HG03135 (cell line): ENCODE results near the gene EEF2K.

ENCODE experiments used
- ATAC-seq: cut with Tn5 transposase; IDR thresholded peaks from one replicate; pipeline ENCODE4 v1.9.1; 2021; ENCODE audit warnings: mild to moderate bottlenecking, moderate library complexity; ENCODE audit not compliant: unreplicated experiment

The EEF2K gene

DNA sequence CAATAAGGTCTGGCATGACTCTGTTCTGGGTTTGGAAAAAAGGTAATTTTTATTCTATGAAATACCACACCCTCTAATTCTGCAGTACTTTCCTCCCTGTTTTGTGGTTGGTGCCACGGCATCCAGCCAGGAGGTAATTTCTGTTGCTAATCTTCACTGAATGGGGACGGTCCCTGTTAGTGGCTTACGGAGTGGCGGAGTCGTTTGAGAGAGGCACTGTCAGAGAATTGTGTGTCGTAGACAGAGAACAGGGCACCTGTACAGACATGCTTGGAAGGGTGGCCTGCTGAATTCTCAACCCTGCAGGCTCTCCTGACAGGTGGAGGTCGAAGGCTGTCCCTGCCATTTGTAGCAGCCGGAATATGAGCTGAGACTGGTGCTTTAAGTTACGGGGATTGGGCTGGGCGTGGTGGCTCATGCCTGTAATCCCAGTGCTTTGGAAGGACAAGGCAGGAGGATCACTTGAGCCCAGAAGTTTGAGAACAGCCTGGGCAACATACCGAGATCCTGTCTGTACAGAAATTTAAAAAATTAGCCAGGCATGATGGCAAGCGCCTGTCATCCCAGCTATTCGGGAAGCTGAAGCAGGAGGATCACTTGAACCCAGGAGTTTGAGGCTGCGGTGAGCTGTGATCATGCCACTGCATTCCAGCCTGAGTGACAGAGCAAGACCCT is 33.2 kb downstream of the EEF2K start:
- ATAC-seq = no peak

DNA sequence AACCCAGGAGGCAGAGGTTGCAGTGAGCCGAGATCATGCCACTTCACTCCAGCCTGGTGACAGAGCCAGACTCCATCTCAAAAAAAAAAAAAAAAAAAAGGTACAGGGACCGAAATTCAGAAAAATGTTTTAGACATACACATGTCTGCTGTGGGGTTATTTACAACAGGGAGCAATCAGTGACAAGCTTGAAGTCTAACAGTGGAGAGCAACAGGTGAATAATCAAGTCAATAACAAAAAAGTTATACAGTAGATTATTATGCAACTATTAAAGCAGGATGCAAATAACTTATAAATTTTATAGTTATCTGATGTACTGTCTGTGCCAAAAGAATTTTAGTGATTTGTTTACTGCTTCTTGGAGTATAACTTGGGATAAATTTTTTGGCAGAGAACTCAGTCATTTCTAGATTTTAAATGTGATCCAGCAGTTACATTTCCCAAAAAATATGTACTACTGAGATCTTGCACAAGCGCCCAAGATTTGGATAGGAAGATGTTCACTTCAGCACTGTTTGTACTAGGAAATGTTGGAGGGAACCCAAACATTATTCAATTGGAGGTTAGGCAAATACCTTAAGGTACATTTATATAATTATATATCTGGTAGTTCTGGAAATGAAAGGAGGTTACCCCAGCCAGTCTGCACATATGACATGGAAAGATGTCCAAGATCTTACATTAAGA is 34.1 kb downstream of the EEF2K start:
- ATAC-seq = no peak

DNA sequence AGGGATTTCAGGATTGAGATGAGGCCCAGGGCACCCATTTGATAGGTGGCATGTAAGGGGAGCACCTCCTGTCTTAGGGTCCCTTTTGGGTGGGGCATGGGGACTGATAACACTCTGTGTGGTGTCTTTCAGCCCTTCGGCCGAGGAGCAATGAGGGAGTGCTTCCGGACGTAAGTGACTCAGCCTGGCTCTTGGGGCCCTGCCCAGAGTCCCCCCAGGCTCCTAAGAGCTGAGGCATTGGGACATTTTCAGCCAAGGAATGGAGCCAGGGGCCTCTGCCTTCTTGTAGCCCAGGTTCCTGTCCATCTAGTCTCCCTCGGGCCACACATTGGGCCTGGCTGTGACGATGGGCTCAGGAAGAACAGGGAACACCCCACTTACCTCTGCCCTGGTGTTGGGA is 44.4 kb downstream of the EEF2K start:
- ATAC-seq = no peak

DNA sequence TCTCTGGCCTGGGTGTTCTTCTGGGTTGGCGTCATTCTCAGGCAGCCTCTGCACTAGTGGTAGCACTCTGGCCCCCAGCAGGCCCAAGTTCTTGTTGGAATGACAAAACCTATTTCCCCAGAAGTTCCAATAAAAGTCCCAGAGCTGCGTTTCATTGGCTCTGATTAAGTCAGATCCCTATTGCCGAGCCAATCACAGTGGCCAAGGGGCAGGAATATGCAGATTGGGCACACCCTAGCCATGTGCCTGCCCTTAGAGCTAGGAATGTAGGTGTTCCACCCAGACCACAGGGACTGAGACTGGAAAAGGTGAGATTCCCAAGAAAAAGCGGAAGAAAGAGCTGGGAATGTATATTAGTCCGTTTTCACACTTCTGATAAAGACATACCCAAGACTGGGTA is 46.2 kb downstream of the EEF2K start:
- no peak for ATAC-seq

DNA sequence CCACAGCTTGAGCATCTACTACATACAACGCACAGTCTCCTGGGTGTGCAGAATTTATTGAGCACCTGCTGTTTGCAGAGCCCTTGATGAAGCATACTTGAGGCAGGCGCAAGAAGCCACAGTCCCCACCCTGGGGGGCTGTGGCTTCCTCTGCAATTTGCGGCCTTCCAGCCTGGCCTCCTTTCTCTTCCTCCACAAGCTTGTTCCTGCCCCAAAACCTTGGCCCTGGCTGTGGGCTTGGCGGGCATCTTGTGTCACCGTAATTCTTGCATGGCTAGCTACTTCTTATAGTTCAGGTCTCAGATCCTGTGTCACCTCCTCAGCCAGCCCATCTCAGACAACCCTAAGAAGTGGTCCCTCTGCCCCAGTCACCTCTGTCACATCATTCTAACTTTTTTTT is 47.2 kb downstream of the EEF2K start:
- no peak for ATAC-seq

DNA sequence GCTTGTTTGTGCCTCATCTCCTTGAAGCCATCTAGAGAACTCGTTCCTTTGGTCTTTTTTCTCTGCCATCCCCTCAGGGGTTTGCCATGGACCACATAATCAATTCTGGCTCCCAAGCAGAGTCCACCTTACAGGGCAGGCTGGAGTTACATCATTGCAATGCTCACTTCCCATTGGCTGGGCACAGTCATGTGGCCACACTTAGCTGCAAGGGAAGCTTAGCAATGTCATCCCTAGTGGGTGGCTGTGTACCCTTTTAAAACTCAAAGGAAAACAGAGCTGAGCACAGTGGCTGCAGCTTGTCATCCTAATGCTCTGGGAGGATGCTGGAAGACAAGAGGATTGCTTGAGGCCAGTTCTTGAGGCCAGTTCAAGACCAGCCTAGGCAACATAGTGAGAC is 49.3 kb downstream of the EEF2K start:
- ATAC-seq = no peak

DNA sequence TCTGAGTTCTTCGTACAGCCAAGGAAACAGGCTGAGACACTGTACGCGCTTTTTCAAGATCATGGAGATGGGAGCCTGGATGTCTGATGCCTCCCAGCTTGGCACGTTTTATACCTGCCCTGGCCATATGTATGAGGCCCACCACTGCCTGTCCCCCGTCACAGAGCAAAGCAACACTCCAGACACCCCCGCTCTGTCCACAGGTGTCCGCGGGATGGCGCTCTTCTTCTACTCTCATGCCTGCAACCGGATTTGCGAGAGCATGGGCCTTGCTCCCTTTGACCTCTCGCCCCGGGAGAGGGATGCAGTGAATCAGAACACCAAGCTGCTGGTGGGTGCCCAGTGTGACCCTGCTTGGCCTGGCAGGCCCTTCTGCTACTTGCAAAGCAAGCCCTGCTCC is 51.4 kb downstream of the EEF2K start:
- no peak for ATAC-seq

DNA sequence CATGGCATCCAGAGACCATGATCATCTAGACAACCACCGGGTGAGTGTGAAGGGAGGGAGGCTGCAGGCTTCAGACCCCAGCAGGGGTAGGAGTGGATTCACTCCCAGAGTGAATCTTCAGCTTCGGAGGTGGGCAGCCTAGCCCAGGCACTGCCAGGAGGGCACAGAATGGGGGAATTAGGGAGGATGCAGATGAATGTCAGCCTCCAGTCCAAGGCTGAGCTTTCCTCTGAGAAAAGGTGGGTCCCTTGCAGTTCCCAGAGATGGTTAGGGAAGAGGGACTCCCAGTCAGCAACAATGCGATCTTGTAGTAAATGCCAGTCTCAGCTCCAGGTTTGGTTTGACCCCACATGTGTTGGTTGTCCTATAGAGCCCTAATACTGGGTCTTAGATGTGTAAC is 54.4 kb downstream of the EEF2K start:
- ATAC-seq = no peak

DNA sequence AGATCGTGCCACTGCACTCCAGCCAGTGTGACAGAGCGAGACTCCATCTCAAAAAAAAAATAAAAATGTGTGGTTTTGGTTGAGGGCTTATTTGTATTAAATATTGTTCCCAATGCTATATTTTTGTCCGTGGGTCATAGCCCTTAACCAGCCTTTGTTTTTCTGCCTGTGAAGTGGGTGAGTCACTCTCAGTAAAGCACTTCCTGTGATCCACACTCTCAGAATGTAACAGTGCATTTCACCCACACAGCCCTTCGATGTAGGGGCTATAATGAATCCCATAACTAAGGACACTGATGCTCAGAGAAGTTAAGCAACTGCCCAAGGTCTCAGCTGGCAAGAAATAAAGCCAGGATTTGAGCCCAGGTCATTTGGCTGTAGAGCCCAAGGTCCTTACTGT is 56.4 kb downstream of the EEF2K start:
- no peak for ATAC-seq

DNA sequence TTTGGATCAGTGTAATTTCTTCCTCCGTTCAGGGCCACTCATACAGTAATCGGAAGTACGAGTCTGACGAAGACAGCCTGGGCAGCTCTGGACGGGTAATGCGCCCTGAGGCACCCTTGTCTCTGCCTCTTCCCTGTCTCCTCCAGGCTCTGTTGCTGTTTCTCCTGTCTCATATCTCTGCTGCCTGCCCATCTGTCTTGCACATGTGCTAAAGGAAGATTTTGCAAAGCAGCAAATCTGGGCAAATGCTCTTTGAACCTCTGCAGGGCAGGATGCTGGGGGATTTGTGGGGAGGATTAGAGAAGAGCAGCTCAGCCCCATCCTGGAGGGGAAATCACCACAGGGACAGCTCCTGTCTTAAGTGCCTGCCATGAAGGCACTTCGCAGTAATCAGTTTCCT is 58.7 kb downstream of the EEF2K start:
- ATAC-seq = no peak

DNA sequence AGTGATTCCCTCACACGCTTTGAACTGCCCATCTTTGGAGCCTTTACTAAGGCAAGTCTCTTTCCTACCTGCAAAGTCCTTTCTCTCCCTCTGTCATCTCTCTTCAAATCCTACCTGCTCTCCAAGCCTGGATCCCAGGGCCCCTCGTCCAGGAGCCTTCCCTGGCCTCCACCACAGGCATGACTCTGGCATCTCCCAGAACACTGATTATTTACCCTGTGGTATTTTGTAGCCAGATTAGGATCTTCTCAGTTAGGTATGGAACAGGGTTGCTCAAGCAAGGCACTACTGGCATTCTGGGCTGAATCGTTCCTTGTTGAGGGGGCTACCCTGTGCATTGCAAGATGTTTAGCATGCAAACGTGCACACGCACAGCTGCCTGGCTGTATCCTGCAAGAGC is 59.3 kb downstream of the EEF2K start:
- ATAC-seq = no peak

DNA sequence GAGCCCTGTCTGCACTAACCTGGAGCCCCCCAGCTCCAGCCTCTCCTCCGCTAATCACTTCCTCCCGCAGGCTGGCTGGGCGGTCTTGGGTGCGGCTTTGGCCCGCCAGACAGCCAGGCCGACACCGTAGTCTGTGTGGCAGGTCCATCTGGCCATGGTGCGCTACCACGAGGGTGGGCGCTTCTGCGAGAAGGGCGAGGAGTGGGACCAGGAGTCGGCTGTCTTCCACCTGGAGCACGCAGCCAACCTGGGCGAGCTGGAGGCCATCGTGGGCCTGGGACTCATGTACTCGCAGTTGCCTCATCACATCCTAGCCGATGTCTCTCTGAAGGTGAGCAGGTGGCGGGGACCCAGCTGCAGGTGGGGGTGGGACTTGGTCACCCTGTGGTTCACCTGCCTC is 60.5 kb downstream of the EEF2K start:
- ATAC-seq = no peak

DNA sequence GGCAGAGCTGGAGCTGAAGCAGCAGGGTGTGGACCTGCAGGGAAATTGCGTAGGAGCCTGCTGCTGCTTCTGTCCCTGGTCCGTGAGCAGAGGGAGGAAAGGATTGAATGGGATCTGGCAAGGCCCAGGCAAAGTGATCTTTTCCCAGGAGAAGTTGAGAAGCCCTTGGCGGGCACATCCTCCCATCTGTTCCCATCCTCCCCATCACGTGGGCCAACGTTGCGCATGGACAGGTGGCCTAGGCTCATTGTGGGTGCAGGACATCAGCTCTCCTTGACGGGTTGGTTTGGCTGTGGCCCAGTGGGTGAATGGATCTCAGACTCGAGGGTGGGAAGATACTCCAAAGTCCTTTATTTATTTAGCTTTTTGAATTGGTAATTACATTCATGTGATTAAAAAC is 61.7 kb downstream of the EEF2K start:
- ATAC-seq = no peak

DNA sequence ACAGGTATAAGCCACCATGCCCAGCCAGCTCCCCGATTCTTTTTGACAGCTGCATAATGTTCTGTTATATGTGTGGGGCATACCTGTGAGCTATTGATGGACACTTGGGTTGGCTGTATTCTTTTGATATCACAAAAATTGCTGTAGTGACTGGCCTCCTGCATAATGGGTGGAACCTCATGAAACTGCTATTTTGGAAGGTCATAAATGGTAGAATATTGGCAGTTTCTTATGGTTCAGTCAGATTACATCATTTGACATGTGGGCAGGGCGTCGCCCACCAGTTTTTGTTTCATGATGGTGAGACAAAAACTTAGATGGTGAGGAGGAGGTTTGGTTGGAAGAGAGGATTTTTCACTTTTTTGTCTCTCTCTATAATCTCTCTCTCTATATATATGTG is 64.4 kb downstream of the EEF2K start:
- no peak for ATAC-seq

DNA sequence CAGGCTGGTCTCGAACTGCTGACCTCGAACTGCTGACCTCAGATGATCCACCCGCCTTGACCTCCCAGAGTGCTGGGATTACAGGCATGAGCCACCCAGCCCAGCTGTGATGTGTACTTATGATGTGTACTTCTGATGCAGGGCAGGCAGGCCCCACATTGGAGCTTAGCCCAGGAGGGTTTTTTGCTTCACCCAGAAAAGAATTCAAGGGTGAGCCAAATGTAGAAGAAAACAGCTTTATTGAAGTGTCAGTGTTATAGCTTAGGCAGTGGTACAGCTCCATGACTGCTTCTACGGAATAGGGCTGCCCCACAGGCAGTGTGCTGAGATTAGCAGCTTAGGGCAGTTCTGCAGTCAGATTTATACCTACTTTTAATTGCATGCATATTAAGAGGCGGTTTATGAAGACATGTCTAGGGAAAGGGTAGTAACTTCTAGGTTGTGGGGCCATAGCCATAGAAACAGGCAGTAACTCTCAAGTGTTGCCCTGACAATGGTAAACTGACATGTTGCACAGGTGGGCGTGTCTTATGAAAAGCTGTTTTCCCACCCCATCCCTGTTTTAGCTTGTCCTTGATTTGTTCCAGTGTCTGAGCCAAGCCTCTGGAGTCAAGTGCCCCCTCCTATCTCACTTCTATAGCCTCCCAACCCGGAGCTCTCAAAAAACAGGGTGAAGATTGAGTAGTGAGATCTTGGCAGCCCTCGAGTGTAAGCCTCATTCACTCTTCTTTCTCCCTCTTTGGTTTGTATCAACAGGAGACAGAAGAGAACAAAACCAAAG is 67.0 kb downstream of the EEF2K start:
- ATAC-seq = no peak

DNA sequence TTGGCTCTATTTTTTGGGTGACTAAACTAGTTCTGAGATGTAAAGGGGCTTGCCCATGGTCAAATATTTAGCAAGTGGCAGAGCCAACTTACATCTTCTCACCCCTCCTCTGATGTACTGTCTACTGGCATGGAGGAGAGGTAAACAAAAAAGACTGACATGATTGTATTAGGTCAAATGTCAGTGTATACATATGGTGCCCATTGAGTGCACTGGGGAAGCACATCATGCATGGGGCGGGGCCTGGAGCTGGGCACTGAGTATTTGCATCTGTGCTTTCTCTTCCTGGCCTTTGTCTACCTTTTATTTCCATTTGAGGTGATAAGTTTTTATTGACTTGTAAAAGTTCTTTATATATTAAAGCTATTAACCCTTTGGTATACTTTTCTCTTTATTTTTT is 68.8 kb downstream of the EEF2K start:
- no peak for ATAC-seq

DNA sequence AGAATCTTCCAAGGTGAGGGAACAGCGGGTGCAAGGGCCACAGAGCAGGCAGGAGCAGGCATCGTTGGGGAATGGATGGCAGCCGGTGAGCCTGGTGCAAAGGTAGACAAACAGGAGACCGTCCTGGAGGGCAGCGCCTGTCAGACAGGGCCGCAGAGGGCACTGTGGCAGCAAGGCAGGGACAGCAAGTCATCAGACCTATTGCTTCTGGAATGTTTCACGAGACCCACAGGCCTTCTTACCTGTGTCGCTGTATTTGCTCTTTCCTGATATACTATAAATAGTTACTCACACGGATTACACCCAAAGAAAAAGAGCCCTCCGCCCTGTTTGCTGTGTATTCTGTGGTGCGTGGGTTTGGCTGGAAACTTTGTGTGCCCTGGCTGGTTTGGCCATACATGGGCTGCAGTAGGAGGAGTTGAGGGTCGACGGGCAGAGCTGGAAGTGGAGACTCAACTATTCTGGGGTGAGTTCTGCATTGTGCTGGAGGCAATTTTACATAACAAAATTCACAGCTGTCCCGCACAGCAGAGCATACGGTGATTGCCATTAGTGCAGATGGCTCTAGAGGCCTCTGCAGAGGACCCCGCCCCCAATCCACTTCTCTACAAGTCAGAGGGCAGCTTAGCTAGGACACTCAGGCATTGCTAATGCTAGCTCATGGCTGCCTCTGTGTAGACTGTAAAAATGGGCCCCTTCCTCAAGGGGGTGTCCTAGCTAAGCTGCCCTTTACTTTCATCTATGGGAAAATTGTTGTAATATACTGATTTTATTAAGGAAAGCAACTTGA is 72.6 kb downstream of the EEF2K start:
- no peak for ATAC-seq

DNA sequence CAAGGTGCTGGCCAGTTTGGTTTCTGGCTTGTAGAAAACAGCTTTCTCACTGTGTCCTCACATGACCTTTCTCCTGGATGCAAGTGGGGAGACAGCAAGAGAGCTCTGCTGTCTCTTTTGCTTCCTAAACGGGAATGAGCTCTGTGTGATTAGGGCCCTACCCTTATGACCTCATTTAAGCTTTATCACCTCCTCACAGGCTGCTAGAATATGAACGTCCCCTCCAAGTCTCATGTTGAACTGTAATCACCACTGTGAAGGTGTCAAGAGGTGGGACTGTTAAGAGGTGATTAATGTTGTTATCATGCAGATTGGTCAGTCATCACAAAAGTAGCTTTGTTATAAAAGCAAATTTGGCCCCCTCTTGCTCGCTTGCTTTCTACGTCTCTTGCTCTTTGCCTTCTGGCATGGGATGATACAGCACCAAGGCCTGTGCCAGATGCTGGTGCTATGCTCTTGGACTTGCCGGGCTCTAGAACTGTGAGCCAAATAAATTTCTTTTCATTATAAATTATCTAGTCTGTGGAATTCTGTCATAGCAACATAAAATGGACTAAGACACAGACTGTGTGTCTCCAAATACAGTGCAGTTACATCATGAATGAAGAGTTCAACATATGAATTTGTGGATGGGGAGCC is 76.3 kb downstream of the EEF2K start:
- ATAC-seq = no peak

DNA sequence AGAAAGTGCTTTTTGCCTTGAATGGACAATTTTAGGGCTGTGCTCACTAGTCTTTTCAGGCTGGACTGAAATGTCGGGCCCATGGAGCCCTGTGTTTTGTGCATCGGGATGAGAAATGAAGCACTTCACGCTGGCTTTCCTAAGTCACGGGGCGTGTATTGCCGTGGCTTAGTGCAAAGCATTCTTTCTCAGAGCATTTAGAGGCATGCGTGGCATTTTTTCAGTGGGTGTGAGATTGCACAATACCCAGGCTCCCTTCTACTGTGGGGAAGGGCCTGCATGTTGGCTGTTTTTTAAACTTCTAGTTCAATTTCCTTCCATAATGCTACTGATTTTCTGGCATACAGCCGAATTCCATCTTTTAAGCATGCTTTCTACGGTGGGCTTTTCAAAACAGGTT is 78.6 kb downstream of the EEF2K start:
- no peak for ATAC-seq

DNA sequence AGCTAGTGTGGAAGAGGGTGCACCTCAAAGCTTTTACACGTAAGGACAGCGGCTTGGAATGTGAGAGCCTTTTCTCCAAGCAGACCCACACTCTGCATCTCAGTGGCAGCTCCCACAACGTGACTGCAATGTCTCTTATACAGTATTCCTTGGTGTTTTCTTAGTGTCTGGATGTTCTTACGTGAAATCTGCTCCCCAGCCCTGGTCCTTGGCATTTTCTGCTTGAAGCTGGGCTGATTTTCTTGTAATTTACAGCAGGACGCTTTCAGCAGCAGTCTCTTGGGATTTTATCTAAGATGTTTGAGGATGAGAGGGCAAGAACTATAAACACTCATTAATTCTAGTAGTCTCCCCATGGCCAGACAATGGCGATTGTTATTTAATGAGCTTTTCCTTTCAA is 79.0 kb downstream of the EEF2K start:
- ATAC-seq = no peak

DNA sequence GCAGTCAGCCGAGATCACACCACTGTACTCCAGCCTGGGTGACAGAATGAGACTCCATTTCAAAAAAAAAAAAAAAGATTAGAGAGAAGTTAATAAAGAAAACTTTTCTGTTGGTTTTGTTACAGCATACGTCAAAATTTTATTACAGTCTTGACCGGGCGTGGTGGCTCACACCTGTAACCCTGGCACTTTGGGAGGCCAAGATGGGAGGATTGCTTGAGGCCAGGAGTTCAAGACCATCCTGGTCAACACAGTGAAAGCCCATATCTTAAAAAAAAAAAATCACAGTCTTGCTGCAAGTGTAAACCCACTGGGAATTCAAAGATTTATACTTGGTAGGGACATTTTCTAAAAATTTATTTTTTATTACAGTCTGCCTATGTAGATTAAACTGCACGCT is 84.9 kb downstream of the EEF2K start:
- no peak for ATAC-seq
